NT2/D1 (cell line): Measurements from ENCODE around the gene GOLT1A.

Source experiments
- SUZ12 ChIP-seq: IDR thresholded peaks from 2 replicates; pipeline ENCODE4 v1.6.1; 2011; ENCODE audit not compliant: insufficient read length, insufficient read depth; ENCODE audit errors: extremely low read depth
- YY1 ChIP-seq: IDR thresholded peaks from 2 replicates; pipeline ENCODE4 v1.6.1; 2011; ENCODE audit not compliant: insufficient read length, insufficient read depth
- ZNF274 ChIP-seq: IDR thresholded peaks from 2 replicates; pipeline ENCODE4 v1.6.1; 2011; ENCODE audit warnings: mild to moderate bottlenecking, low read depth, low read length

DNA sequence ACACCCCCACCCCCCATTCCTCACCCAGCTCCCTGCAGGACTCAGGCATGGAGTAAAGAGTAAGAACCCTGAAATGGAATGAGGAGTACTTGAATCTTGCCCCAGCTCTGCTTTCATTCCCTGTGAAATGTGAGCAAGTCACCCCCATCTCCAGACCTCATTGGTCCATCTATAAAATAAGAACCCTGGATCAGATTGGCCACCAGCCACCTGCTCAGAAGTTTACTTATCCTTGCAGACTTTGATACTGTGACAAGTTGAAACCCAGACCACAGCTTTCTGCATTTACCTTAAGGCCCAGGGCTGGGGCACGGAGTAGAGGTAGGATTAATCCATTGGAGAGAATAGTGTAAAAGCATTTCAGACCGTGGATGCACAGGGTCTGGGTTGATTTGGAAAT, 19.7 kb downstream of the GOLT1A start:
- no peak for TF ChIP-seq ZNF274
- no peak for TF ChIP-seq SUZ12
- TF ChIP-seq YY1 = no peak
